Esophagus (tissue), 2 donors: ENCODE results near the gene ATRIP. TPM values are rescaled to one million over a fixed set of nuclear protein-coding genes. Genes with fewer than 3 reads are reported as not detected.

Experiments
- H3K27ac ChIP-seq, 2 donors: one replicate each; pipeline ENCODE4 v1.5.1; 2013; ENCODE audit warnings: low read depth in 2 of 2, mild to moderate bottlenecking in 2 of 2, inconsistent platforms in 1 of 2, low read length in 1 of 2, moderate library complexity in 1 of 2
- H3K27me3 ChIP-seq, 2 donors: one replicate each; pipeline ENCODE4 v1.6.1; 2013; ENCODE audit warnings: low read length in 2 of 2, control low read depth in 1 of 2, mild to moderate bottlenecking in 1 of 2; ENCODE audit not compliant: insufficient read depth in 2 of 2, control insufficient read depth in 1 of 2
- H3K36me3 ChIP-seq, 2 donors: one replicate each; pipeline ENCODE4 v1.6.1; 2013; ENCODE audit warnings: low read length in 1 of 2; ENCODE audit not compliant: control insufficient read depth in 2 of 2, insufficient read depth in 2 of 2
- H3K4me1 ChIP-seq, 2 donors: one replicate each; pipeline ENCODE4 v1.6.1; 2013; ENCODE audit warnings: low read length in 1 of 2; ENCODE audit not compliant: control insufficient read depth in 2 of 2, insufficient read depth in 2 of 2
- H3K4me3 ChIP-seq, 2 donors: one replicate each; pipeline ENCODE4 v1.5.1; 2013; ENCODE audit warnings: low read length in 2 of 2, mild to moderate bottlenecking in 2 of 2, low read depth in 1 of 2, moderate library complexity in 1 of 2
- H3K9me3 ChIP-seq, 2 donors: one replicate each; pipeline ENCODE4 v1.6.1; 2013; ENCODE audit warnings: mild to moderate bottlenecking in 2 of 2, low read depth in 1 of 2, low read length in 1 of 2, moderate library complexity in 1 of 2; ENCODE audit not compliant: control insufficient read depth in 2 of 2, insufficient read depth in 1 of 2
- WGBS, 2 donors: extraction: QIAGEN DNeasy Blood & Tissue Kit; methylation state at CpG; one replicate each; pipeline ENCODE4 v1.1.7; 2013; 5-methylcytosine and 5-hydroxymethylcytosine counted together
- polyA plus RNA-seq, 2 donors: library from polyadenylated mRNA; stranded (reverse); fragments of 200-250 nt; gene quantifications; one replicate each; pipeline ENCODE4 v1.2.3, GENCODE V29; 2013
- donor health status: healthy with polysubstance abuse.
- donor health status: Bipolar disorder and iron deficiency.

The ATRIP gene
- polyA plus RNA-seq, 2 donors = 4.9 to 5.7 TPM

- Histone ChIP-seq H3K4me3 (no peak overlapping the region), H3K9me3 (no peaks in the 10 kb centered on the region), H3K4me1 (peaks cover 7 to 25% of the 10 kb centered on the region in 2 donors), H3K36me3 (peaks cover 10 to 46% of the 10 kb centered on the region in 2 donors), H3K27ac (peak overlapping the region; percentile 8 to 72), H3K27me3 (no peaks in the 10 kb centered on the region)
- 83 to 85% methylated on average over 15 of the region's 15 CpGs for WGBS, 2 donors
Observed at GRCh38 chr3:48403533-48404439, 42.8 kb upstream of the ATRIP start.

DNA sequence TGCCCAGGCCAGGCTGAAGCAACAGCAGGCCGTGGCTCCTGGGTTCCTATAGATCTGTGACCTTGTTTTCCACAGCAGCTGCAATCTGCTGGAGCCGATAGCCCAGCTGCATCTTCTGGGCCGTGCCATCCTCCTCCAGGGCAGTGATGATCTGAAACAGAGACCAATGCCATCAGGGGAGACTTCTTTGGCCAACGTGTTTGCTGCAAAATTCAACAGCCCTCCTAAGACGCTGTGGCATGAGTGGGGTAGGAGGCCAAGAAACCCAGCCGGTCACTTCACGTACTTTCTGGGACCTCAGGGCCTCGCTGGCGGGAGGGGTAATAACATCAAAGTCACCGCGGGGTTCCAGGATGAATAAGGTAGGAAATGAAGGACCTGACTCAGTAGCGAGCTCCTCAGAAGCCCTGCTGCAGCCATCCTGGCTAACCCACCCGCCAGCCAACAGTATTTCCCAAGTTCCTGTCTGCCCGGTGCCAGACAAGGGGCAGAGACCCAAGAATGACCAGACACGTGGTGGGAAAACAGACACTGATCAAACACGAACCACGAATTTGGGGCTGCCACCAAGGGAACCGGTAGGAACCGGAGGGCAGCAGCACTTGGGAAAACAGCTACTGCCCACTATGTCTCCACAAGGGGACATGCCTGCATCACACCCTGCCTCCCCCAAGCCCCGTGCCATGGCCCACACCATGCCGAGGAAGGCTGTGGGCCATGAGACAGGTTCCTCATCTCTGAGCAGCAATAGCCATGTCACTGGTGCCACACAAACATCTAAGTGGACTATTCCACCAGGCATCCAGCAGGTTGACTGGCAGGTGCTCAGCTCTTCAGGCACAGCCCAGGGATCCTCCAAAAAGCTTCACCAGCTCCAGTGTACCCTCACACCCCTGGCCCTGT lies 41.8 kb upstream of the ATRIP start:
- 70 to 75% methylated on average over 21 of the region's 21 CpGs for WGBS, 2 donors
- peaks cover 10 to 55% of the 10 kb centered on the region in 2 donors for H3K36me3 ChIP-seq
- no peaks in the 10 kb centered on the region for H3K27me3 ChIP-seq
- H3K4me1 ChIP-seq = peaks cover 7 to 21% of the 10 kb centered on the region in 2 donors
- peak overlapping the region; percentile 38 to 72 for H3K27ac ChIP-seq
- H3K4me3 ChIP-seq = no peak overlapping the region
- H3K9me3 ChIP-seq = no peaks in the 10 kb centered on the region

DNA sequence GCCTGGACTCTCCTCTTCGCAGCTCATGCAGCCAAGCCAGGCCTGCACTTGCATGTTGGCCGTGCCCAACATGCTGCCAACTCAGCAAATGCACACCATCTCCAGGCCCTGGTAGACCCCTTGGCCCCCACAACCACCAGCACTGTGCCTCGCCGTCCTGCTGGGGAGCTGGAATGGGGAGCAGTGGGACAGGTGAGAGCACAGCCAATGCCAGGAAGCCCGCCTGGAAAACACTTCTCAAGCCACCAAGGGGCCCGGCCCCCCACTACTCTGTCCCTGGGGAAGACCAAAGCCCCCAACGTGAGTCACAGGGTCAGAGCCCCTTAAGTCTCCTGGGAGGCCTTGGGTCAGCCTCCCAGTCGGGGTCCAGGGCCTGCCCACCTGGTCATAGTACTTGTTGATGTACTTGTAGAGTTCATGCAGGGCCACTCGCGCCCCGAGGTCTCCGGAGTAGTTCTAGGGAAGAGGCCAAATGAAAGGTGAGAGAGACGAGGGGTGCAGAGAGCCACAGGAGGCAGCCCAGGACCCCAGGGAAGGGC lies 41.1 kb upstream of the ATRIP start:
- 64 to 79% methylated on average over 13 of the region's 13 CpGs for WGBS, 2 donors
- Histone ChIP-seq H3K36me3 (peaks cover 12 to 62% of the 10 kb centered on the region in 2 donors), H3K9me3 (no peaks in the 10 kb centered on the region), H3K4me3 (no peak overlapping the region), H3K4me1 (peaks cover 7 to 21% of the 10 kb centered on the region in 2 donors), H3K27me3 (no peaks in the 10 kb centered on the region), H3K27ac (peak overlapping the region; percentile 38 to 72)

DNA sequence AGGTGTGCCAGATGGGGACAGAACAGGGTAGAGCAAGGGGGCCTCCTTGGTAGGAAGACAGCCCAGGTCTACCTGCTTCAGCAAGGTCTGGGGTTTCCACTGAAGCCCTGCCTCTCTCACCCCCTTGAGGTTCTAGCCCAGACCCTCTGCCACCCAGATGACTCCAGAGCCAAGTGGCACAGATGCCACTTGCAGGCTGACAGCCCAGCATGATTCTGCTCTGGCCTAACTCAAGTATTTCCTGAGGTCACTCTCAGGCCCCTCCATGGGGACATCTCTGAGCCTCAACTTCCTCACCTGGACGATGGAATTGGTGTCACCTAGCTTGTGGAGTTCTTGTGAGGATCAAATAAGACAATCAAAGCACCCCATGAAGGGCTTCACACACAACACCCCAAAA lies 40.6 kb upstream of the ATRIP start:
- no peaks in the 10 kb centered on the region for H3K9me3 ChIP-seq
- H3K27ac ChIP-seq = peak overlapping the region; percentile 4 to 47
- no peaks in the 10 kb centered on the region for H3K27me3 ChIP-seq
- H3K4me1 ChIP-seq = peaks cover 7 to 21% of the 10 kb centered on the region in 2 donors
- 62 to 71% methylated on average over 1 of the region's 1 CpG for WGBS, 2 donors
- H3K36me3 ChIP-seq = peaks cover 16 to 68% of the 10 kb centered on the region in 2 donors
- H3K4me3 ChIP-seq = no peak overlapping the region

DNA sequence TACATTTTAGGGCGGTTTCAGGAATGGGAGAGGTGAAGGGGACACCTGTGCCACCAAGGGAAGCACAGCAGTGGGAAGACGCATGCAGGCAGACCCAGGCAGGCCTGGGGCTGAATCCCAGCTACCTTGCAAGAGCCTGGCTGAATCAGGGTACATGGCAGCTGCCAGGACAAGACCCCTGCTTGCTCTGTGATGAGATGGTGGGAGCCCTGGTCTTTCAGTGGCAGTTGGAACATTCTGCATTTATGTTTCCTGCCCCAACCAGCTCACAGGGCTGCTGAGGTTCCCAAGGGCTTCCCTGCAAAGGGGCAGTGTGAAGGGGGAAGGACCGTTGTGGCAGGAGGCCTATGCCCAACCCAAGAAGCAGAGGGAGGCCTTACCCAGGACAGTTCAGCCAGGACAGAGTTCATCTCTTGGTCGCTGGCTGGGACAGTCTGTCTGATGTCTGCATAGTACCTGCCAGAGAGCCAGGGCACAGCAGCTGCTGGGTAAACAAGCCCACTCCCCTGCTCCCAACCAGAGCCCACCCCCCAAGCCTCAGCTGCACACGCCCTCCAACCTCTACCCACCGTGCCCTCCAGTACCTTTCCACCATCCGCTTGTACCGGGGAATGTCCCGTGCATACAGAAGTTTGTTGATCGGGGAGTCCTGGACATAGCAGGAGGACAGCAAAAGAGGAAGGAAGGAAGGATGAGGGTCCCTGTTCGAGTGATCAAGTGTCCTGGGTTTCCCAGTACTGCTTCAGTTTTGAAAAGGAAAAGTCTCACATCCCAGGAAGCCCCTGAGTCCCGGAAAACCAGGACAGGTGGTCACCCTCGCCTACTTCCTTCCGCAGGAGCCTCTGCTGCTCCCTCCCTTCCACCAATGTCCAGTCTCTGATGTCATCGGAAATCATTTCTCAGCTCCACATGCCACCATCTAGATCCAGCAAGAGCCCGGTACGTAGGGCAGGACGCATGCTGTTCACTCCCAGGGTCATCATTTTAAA lies 39.8 kb upstream of the ATRIP start:
- Histone ChIP-seq H3K27ac (peak overlapping the region in 1 of 2 donors; percentile 39), H3K36me3 (peaks cover 17 to 75% of the 10 kb centered on the region in 2 donors), H3K4me3 (no peak overlapping the region), H3K4me1 (peaks cover 7 to 18% of the 10 kb centered on the region in 2 donors), H3K27me3 (no peaks in the 10 kb centered on the region), H3K9me3 (no peaks in the 10 kb centered on the region)
- 81% methylated on average over 18 of the region's 18 CpGs for WGBS, 2 donors

DNA sequence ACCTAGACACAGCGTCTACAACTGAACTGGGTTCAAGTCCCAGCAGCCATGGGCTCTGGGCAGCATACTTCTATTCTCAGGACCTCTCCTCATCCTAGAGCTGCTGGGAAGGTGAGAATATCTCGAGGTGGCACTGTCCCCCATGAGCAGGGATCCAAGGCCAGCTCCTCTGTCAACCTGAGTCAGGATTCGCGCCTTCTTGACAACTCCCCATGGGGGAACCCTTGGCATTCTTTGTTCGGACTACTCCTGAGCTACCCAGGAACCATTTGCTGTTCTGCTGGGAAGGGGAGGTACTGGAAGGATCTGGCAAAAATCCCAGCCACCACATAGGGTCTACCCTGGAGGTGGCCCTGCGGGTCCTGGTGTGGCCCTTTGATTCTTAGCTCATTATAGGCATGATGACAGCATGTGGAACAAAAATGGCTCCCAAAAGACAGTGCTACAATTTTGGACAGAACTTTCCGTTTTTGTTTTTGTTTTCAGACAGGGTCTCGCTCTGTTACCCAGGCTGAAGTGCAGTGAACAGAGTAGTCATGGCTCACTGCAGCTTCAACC lies 38.9 kb upstream of the ATRIP start:
- H3K9me3 ChIP-seq = no peaks in the 10 kb centered on the region
- peaks cover 24 to 84% of the 10 kb centered on the region in 2 donors for H3K36me3 ChIP-seq
- H3K4me1 ChIP-seq = peaks cover 7 to 18% of the 10 kb centered on the region in 2 donors
- 81 to 89% methylated on average over 8 of the region's 8 CpGs for WGBS, 2 donors
- H3K4me3 ChIP-seq = no peak overlapping the region
- H3K27ac ChIP-seq = peak overlapping the region in 1 of 2 donors; percentile 36
- no peaks in the 10 kb centered on the region for H3K27me3 ChIP-seq

- H3K27ac ChIP-seq = no peak overlapping the region
- 82 to 86% methylated on average over 4 of the region's 4 CpGs for WGBS, 2 donors
- no peaks in the 10 kb centered on the region for H3K9me3 ChIP-seq
- H3K27me3 ChIP-seq = no peaks in the 10 kb centered on the region
- no peak overlapping the region for H3K4me3 ChIP-seq
- H3K4me1 ChIP-seq = peaks cover 7 to 23% of the 10 kb centered on the region in 2 donors
- peaks cover 20 to 94% of the 10 kb centered on the region in 2 donors for H3K36me3 ChIP-seq
Observed at GRCh38 chr3:48408823-48409281, 37.7 kb upstream of the ATRIP start.

DNA sequence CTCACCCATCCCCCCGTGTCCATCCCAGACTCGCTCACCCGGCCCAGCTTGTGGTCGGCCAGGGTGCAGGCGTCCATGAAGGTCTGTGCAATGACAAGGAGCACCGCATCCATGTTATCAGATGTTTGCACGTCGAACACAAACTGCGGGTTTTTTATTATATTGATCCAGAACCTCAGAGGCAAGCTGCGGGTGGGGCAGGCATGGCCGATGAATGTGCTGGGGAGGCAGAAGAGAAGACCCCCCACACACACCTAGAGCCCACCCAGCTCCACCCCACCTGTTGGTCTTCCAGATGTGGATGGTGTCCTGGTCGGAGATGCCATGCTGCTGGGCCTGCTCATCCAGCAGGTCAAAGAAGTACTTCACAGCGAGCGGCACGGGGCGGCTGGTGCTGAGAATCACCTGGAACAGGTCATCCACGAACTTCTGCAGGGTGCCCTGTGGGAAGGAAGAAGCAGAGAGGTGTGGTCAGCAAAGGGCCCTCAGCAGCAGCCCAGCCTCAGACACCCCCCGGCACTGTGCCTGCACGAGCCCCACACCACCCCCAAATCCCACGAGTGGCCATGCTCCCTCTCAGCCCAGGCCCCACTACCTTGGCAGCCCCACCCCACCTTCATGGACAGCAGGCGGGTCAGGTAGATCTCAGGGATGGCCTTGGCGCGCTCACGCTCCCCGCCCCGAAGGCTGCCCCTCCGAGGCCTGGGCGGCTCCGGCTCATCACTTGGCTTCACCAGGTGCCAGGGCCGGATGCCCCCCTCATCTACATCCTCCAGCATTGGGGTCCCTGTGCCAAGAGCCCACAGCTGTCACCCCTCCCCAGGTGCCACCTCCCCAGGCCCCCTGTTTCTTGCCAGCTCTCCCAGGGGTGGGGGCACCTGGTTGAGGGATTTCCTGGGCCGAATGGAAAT lies 37.0 kb upstream of the ATRIP start:
- no peaks in the 10 kb centered on the region for H3K27me3 ChIP-seq
- H3K27ac ChIP-seq = no peak overlapping the region
- H3K4me1 ChIP-seq = peaks cover 7 to 28% of the 10 kb centered on the region in 2 donors
- 86 to 91% methylated on average over 31 of the region's 31 CpGs for WGBS, 2 donors
- H3K9me3 ChIP-seq = no peaks in the 10 kb centered on the region
- H3K36me3 ChIP-seq = peaks cover 14 to 95% of the 10 kb centered on the region in 2 donors
- no peak overlapping the region for H3K4me3 ChIP-seq
